Stimulated activated CD4-positive, alpha-beta T cell treated with anti-CD3 and anti-CD28 coated beads, Interleukin-12 subunit alpha, Interleukin-12 subunit beta, amount 100 ng/mL, for 4 hours (primary cell): ENCODE results near the gene PNPO.
"Not testable (repeated sequence)": the region's sequence is repeated elsewhere in the genome, so short reads cannot be mapped to it uniquely, and the experiment has no call there.

Source experiments
- DNase-seq: peaks from one replicate; pipeline ENCODE4 v3.0.0-alpha.2; 2020

Gene PNPO

DNA sequence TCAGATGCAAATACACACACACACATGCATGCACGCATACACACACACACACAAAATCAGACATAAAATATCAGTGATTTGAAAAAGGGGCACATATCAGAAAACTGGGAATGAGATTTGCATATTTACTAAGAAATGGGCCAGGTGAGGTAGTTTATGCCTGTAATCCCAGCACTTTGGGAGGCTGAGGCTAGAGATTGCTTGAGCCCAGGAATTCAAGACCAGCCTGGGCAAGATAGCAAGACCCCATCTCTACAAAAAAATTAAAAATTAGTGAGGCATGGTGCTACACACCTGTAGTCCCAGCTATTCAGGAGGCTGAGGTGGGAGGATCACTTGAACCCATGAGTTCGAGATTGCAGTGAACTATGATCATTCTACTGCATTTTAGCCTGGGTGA lies 22.4 kb upstream of the PNPO start:
- no peak for DNase-seq

DNA sequence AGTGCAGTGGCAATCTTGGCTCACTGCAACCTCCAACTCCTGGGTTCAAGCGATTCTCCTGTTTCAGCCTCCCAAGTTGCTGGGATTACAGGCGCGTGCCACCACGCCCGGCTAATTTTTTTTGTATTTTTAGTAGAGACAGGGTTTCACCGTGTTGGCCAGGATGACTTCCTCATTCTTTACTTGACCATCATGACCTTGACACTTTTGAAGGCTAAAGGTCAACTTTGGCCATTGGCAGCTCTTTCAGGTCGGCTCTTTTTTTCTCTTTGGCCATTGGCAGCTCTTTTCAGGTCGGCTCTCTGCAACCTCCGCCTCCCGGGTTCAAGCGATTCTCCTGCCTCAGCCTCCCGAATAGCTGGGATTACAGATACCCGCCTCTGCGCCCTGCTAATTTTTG lies 21.5 kb upstream of the PNPO start:
- DNase-seq, result not testable (repeated sequence)

DNA sequence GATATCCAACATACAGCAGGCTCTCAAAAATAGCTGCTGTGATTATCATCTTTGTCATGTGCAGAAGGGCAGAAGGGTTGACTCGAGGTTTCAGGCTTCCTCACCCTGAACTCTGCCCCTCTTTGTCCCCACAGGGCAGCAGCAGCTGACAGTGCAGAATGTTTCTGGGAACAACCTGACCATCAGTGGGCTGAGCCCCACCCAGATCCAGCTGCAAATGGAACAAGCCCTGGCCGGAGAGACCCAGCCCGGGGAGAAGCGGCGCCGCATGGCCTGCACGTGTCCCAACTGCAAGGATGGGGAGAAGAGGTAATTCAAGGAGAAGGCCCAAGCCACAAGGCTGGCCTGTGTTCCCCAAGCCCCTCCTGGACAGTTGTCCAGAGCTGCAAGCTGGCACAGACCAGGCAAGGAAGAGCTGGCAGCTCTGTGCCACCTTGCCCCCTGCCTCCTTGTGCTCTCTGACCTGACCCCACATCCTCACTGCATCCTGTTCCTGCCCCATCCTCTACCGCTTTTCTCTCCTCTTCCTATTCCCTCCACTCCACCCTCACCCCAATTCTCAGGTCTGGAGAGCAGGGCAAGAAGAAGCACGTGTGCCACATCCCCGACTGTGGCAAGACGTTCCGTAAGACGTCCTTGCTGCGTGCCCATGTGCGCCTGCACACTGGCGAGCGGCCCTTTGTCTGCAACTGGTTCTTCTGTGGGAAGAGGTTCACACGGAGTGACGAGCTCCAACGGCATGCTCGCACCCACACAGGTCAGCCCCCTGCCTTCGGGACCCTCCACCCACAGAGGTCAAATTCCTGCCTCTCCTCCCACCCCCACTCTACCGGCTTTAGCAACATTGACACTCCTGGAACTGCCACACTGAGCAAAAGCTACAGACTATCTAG lies 16.3 kb upstream of the PNPO start:
- no peak for DNase-seq

- DNase-seq, result no peak
Measured at GRCh38 chr17:47925678-47925988, 15.7 kb upstream of the PNPO start.

- no peak for DNase-seq
Measured at GRCh38 chr17:47927821-47928400, 13.5 kb upstream of the PNPO start.

DNA sequence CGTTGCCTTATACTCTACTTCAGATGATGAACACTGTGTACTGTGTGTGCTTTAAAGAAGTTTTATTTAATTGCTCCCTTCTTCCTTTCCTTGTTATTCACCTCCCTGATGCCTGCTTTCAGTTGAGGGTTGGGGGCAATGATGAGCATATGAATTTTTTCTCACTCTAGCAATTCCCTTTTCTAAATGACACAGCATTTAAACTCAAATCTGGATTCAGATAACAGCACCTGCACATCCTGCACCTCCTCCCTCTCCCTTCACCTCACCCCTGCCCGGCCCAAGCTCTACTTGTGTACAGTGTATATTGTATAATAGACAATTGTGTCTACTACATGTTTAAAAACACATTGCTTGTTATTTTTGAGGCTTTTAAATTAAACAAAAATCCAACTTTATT lies 13.0 kb upstream of the PNPO start:
- no peak for DNase-seq

DNA sequence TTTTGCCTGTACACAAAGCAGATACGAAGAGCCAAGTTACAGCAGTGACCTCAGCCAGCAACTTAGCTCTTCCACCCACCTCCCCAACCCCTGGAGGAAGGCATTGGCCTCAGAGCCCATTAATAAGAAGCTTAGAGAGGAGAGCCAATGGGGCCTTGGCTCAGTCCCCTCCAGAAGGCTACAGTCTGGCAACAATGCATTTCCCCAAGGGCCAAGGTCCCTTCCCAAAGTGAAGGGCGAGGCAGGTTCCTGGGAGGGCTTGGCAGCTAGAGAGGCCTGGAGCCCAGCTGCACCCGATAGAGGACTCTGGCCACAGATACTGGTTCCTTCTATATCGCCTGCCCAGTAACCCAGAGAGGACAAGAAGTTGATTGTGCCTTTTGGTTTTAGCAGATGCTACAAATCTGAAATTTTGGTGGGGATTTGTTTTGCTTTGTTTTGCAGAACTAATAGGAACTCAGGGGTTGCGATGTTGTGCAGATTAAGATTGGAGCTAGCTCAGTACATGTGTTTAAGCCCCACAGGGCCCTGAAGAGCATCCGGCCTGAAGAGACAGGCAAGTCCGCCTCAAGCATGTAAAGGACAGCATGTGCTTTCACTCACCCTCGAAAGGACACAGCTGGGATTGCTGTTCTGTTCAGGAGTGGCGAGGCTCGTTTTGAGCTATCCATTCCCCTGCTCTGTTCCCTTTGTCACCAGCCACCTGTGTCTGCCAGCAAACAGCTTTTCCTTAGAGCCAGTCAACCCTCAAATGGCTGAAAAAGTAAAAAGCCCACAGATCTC lies 12.0 kb upstream of the PNPO start:
- DNase-seq, result no peak

DNA sequence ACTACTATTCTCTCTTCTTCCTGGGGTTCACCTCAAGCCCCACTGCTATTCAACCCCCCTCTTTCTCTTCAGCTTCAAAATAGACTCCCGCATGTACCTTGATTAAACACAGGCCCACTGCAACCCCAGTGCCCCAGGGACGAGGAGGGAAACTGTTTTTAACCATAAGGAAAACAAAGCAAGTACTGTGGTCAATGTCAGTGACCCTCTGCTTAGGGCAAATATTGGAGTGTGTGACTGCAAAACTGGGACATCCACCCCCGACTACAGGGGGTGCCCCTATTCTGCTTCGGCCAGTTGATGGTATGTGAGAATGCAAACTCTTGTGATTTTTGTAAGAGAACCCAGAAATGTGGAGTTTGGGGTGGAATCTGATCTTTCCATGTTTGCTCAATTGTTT lies 9.5 kb upstream of the PNPO start:
- DNase-seq, result no peak

DNA sequence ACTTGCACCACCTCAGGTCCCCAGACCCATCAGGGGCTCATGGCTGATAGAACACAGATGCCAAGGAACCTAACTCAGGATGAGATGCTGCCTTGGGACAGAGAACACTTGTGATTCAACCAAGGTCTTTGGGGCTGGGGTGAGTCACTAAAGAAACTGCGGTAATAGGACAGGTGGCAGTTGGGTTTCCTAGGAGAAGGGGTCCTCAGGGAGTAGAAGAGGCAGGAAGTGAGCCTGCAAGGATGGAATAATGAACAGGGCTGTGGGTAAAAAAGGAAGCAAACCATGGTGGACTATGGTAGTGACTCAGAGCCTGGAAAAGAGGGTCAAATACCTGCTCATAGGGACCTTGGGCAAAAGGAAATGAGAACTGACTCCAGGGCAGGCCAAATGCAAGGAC lies 6.5 kb upstream of the PNPO start:
- DNase-seq, result no peak

- not testable (repeated sequence) for DNase-seq
Measured at GRCh38 chr17:47935468-47935867, 5.9 kb upstream of the PNPO start.

DNA sequence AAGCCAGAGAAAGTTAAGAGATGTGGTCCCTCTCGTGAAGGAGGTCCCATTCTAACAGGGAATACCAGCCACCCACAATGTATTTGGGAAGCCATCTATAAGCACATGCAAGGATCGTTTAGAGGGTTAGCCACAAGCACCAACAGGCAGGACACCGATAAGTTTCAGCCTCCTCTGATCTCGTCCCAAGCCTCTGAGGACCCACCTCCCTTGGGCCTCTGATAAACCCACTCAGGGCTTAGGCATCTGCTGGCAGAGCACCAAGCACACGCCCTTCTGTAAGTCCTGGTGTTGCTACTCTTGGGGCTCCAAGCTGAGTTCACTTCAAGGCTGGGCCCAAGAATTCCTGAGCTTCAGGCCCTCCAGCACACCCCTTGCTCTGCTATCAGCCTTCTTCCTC lies 5.4 kb upstream of the PNPO start:
- DNase-seq, result no peak

DNA sequence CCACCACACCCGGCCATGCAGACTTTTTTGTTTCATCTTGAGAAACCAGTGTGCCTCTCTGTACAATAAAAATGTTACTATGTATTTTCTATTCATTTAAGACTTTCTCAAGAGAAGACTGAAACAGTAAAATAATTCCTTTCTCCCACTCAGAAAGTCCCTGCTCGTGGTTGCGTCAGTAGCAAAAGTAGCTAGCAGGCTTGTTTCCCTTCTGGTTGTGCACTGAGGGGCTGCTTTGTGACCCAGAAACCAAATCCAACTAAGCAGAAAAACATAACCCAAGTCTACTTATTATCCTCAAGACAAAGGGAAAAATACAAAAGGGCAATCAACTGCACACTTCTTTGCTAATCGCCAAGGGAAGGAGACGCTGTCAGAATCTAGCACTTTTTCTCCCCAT lies 3.4 kb upstream of the PNPO start:
- no peak for DNase-seq

DNA sequence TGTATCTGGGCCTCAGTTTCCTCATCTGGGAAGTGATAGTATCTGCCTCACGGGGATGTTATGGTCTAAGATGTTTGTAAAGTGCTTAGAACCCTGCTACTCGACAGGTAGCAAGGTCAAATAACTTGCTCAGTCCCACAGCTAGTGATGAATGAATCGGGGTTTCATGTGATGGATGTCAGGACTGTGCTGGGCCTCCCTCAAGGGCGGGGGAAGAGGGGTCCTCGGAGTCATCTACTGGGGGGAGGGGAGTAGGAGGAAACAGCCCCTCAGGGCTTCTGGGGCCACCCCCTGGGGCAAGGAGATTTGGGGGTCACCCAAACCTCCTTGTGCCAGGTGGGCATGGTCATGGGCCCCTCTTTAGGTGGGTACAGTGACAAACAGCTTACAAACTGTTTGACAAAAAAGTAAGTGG lies 732 bp downstream of the PNPO start:
- peak; percentile 16 for DNase-seq

DNA sequence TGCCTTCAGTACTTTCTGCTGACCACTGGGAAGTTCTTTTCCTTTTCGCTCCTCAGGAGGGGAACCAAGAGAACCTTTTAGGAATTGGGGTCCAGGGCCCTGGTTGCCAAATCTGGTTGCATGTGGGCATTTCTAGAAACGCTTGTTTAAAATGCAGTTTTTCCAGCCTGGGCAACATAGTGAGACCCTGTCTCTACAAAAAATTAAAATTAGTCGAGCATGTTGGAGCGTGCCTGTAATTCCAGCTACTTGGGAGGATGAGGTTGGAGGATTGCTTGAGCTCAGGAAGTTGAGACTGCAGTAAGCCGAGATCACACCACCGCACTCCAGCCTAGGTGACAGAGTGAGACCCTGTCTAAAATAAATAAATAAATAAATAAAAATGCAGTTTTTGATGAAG lies 1.2 kb downstream of the PNPO start:
- no peak for DNase-seq

DNA sequence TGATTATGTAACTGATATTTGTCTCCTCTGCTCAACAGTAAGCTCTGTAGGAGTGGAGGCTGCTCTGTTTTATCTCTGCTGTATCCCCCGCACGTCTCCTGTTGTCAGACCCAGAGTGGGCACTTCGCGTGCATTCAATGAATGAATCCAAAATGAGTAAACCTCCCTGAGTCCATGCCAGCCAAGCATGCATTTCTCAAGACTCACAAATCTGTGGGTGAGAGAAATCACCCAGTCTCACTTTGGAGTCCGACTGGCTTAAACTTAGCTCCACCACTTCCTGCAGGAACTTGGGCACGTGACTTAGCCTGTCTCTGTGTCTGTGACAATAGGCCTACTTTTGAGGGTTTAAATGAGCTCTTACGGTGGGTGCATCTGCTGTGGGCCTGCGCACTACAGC lies 3.7 kb downstream of the PNPO start:
- DNase-seq, result no peak

DNA sequence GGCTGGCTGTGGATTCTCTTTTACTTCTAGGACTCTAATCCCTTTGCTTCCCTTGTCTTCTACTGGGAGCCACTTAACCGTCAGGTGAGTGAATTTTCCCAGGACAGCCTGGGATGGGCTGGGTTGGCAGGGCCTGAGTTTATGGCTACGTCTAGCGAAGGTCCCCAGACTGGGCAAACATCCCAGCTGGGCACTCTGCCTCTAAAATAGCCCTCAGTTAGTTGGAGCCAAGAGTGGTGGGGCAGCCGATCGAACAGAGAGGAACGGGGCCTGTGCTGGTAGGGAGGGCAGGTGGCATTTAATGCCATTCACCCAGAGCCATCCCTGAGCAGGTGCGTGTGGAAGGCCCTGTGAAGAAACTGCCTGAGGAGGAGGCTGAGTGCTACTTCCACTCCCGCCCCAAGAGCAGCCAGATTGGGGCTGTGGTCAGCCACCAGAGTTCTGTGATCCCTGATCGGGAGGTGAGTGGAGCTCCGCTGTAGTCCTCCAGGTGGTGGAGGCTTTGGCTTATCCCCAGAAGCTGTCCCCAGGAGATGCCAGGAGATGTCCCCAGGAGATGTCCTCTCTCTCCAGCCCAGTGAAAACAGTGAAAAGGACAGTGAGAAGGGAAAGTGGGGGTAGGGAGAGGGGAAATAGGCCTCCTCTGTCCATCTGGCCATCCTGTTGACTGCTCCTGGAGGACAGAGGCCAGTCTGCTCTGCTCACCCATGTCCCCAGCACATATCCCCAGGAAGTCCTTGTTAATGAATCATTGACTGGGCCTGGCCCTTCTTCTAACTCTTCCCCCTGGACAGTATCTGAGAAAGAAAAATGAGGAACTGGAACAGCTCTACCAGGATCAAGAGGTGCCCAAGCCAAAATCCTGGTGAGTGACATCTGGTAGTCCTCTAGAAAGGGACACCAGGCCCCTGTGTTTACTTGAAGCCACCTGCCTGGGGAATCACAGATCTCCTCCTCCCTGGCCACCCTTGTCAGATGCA lies 4.4 kb downstream of the PNPO start:
- no peak for DNase-seq

GRCh38 chr17:47946516-47946915 lies 5.1 kb downstream of the PNPO start:
- no peak for DNase-seq

GRCh38 chr17:47946929-47947397 lies 5.6 kb downstream of the PNPO start:
- peak; percentile 68 for DNase-seq

GRCh38 chr17:47948706-47949196 lies 7.4 kb downstream of the PNPO start:
- no peak for DNase-seq

DNA sequence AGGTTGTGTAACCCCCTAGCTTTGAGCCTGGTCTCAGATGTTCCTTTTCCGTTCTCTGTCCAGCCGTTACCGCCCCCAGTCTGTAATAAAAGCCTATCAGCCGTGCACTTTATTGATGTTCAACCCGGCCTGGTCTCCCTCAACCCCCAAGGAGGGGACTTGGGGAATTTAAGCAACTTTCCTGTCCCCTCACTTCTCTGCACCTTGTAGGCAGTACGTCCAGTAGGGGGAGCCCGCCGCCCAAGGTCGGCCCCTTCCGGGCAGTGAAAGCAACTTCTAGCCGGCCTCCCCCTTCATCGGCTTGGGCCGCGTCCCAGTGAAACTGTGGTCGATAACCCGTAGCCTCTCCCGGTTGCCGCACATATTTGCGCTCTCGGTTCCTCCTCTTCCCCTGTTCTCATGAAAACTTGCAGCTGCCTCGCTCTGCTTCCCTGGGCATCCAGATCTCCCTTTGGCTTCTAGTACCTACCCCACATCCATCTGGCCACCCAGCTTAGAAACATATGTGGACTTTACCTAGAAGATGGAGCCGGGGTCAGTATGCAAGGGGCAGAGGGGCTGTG lies 7.9 kb downstream of the PNPO start:
- DNase-seq, result peak; percentile 82

DNA sequence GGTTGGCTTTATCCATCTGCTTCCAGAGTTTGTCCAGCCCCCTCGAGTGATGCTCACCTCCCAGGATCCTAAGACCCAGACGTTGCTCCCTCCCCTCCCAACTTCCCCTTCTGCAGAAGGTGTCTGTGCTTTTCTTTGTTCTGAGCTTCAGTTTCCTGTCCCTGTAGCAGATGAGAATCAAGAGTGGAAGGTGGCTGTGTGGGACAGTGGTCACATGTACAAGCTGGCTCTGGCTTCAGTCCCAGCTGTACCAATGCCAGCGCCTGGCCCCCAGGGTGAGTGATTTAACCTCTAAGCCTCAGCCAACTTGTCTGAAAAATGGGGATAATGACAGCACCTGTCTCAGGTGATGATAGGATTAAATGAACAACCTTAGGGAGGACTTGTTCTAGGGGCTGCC lies 8.6 kb downstream of the PNPO start:
- no peak for DNase-seq

DNA sequence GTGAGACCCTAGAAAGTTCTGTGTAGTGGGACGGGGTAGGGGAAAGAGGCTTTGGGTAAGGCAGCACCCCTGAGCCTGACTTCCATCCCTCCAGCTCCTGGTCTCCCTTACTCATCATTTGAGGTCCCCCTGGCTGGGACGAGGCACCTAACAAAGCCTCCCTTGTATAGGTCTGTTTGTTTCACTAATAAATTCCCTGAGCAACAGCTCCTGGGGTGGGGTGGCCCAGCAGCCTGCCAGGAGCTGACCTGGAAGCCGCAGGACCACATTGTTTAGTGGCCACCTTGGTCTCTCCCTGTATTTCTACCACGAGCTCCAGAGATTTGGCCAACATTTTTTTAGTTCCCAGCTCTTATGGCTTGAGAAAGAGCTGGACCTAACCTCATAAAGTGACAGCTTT lies 9.1 kb downstream of the PNPO start:
- DNase-seq, result no peak
